Umbilical cord (tissue), 2 donors: Measurements from ENCODE around the gene KCTD1. TPM values are rescaled to one million over a fixed set of nuclear protein-coding genes. Genes with fewer than 3 reads are reported as not detected.

Experiments
- DNase-seq: peaks from one replicate; pipeline ENCODE4 v3.0.0-alpha.2; 2015; ENCODE audit warnings: low spot score
- total RNA-seq: library from RNA; depleted of rRNA; stranded (reverse); fragments of >200 nt; gene quantifications from one replicate; pipeline ENCODE4 v1.2.3, GENCODE V29; 2014; ENCODE audit warnings: low replicate concordance; ENCODE audit not compliant: insufficient read depth

Gene KCTD1
- total RNA-seq, 1 donor from 2014 or later, result 6.0 TPM

GRCh38 chr18:26524002-26524401 is 24.4 kb downstream of the KCTD1 start:
- no peak for DNase-seq

GRCh38 chr18:26521617-26522016 is 26.7 kb downstream of the KCTD1 start:
- no peak for DNase-seq

GRCh38 chr18:26520974-26521373 is 27.4 kb downstream of the KCTD1 start:
- DNase-seq, result no peak

GRCh38 chr18:26519114-26519513 is 29.2 kb downstream of the KCTD1 start:
- no peak for DNase-seq

- peak; percentile 32 for DNase-seq
Measured at GRCh38 chr18:26516964-26517363, 31.4 kb downstream of the KCTD1 start.

- DNase-seq, result no peak
Measured at GRCh38 chr18:26515643-26516487, 32.5 kb downstream of the KCTD1 start.

GRCh38 chr18:26511339-26512071 is 36.8 kb downstream of the KCTD1 start:
- no peak for DNase-seq

GRCh38 chr18:26510337-26510736 is 38.0 kb downstream of the KCTD1 start:
- no peak for DNase-seq

- no peak for DNase-seq
Measured at GRCh38 chr18:26506012-26506411, 42.3 kb downstream of the KCTD1 start.

GRCh38 chr18:26504831-26505230 is 43.5 kb downstream of the KCTD1 start:
- no peak for DNase-seq

- peak; percentile 39 for DNase-seq
Measured at GRCh38 chr18:26503382-26503781, 45.0 kb downstream of the KCTD1 start.

GRCh38 chr18:26502823-26503222 is 45.5 kb downstream of the KCTD1 start:
- no peak for DNase-seq

GRCh38 chr18:26497866-26498265 is 50.5 kb downstream of the KCTD1 start:
- DNase-seq, result no peak

- no peak for DNase-seq
Measured at GRCh38 chr18:26496528-26496927, 51.8 kb downstream of the KCTD1 start.

- no peak for DNase-seq
Measured at GRCh38 chr18:26495287-26495686, 53.1 kb downstream of the KCTD1 start.

- DNase-seq, result no peak
Measured at GRCh38 chr18:26493021-26493420, 55.3 kb downstream of the KCTD1 start.

- DNase-seq, result no peak
Measured at GRCh38 chr18:26491194-26491816, 57.0 kb downstream of the KCTD1 start.

GRCh38 chr18:26489881-26490280 is 58.5 kb downstream of the KCTD1 start:
- DNase-seq, result no peak

- no peak for DNase-seq
Measured at GRCh38 chr18:26489191-26489590, 59.2 kb downstream of the KCTD1 start.

- peak; percentile 54 for DNase-seq
Measured at GRCh38 chr18:26488417-26489009, 59.8 kb downstream of the KCTD1 start.

- DNase-seq, result no peak
Measured at GRCh38 chr18:26487437-26487836, 60.9 kb downstream of the KCTD1 start.

GRCh38 chr18:26483633-26484032 is 64.7 kb downstream of the KCTD1 start:
- no peak for DNase-seq
